CD14-positive monocyte (primary cell): Measurements from ENCODE around the gene SBK2. TPM values are rescaled to one million over a fixed set of nuclear protein-coding genes. Genes with fewer than 3 reads are reported as not detected.

Experiments
- DNase-seq, 3 donors: peaks; one replicate each; pipeline ENCODE4 v3.0.0-alpha.2; 2011 to 2022
- H2AFZ ChIP-seq: 2 replicates; pipeline ENCODE4 v1.6.0; 2012; ENCODE audit warnings: mild to moderate bottlenecking, low read depth, low read length, inconsistent platforms; ENCODE audit not compliant: insufficient read depth, poor library complexity, severe bottlenecking
- H3K27ac ChIP-seq, 2 donors: 1 replicate in 1 of 2; 2 replicates in 1 of 2; pipeline ENCODE4 v1.5.1; 2012 to 2013; ENCODE audit warnings: low read length in 2 of 2, control low read depth in 1 of 2, inconsistent platforms in 1 of 2, low read depth in 1 of 2, mild to moderate bottlenecking in 1 of 2
- H3K27me3 ChIP-seq, 2 donors: one replicate each; pipeline versions ENCODE4 v1.6.0 to v1.6.1; 2011 to 2013; ENCODE audit warnings: low read length in 2 of 2; ENCODE audit not compliant: control insufficient read depth in 2 of 2, insufficient read depth in 2 of 2
- H3K36me3 ChIP-seq, 2 donors: replicated peaks in 1 of 2; 1 replicate in 1 of 2; 2 replicates in 1 of 2; pipeline versions ENCODE4 v1.5.1 to v1.6.1; 2012 to 2013; ENCODE audit warnings: low read length in 2 of 2, control low read depth in 1 of 2, inconsistent platforms in 1 of 2, mild to moderate bottlenecking in 1 of 2; ENCODE audit not compliant: insufficient read depth in 2 of 2, control insufficient read depth in 1 of 2
- H3K4me1 ChIP-seq, 2 donors: 1 replicate in 1 of 2; 2 replicates in 1 of 2; pipeline versions ENCODE4 v1.5.1 to v1.6.1; 2012 to 2013; ENCODE audit warnings: low read length in 2 of 2, control low read depth in 1 of 2, inconsistent platforms in 1 of 2, mild to moderate bottlenecking in 1 of 2, moderate library complexity in 1 of 2; ENCODE audit not compliant: insufficient read depth in 2 of 2, control insufficient read depth in 1 of 2
- H3K4me2 ChIP-seq: replicated peaks from 2 replicates; pipeline ENCODE3; 2012; ENCODE audit warnings: low read length, moderate library complexity, mild to moderate bottlenecking; ENCODE audit not compliant: poor library complexity, severe bottlenecking; ENCODE audit errors: extremely low read depth
- H3K4me3 ChIP-seq, 3 experiments: fragments of 200-600 bp in 1 of 3; sonication (generic) in 1 of 3; replicated peaks in 1 of 3; 1 replicate in 2 of 3; 2 replicates in 1 of 3; pipeline ENCODE4 v1.5.1; 2011 to 2013; ENCODE audit warnings: low read length in 3 of 3, mild to moderate bottlenecking in 3 of 3, control low read depth in 2 of 3, low read depth in 2 of 3, inconsistent platforms in 1 of 3, moderate library complexity in 1 of 3
- H3K79me2 ChIP-seq: 2 replicates; pipeline ENCODE4 v1.6.0; 2012; ENCODE audit warnings: mild to moderate bottlenecking, control low read depth, inconsistent platforms, low read length, moderate library complexity; ENCODE audit not compliant: insufficient read depth
- H3K9ac ChIP-seq: 2 replicates; pipeline ENCODE4 v1.6.0; 2017; ENCODE audit warnings: low read length, mild to moderate bottlenecking; ENCODE audit not compliant: insufficient read depth, poor library complexity, severe bottlenecking
- H3K9me3 ChIP-seq, 2 donors: replicated peaks in 1 of 2; 1 replicate in 1 of 2; 2 replicates in 1 of 2; pipeline versions ENCODE4 v1.5.1 to v1.6.1; 2012 to 2013; ENCODE audit warnings: low read length in 2 of 2, control low read depth in 1 of 2; ENCODE audit not compliant: control insufficient read depth in 1 of 2, insufficient read depth in 1 of 2
- H4K20me1 ChIP-seq: 2 replicates; pipeline ENCODE4 v1.6.0; 2012; ENCODE audit warnings: mild to moderate bottlenecking, low read length, control low read depth, moderate library complexity; ENCODE audit not compliant: insufficient read depth
- H3K27ac Mint-ChIP-seq, 7 donors: one replicate each; pipeline ENCODE4 v1.8.0; 2020; ENCODE audit warnings: mild to moderate bottlenecking in 7 of 7, mixed read lengths in 7 of 7, moderate library complexity in 6 of 7, inconsistent platforms in 2 of 7
- H3K27me3 Mint-ChIP-seq, 3 donors: one replicate each; pipeline ENCODE4 v1.8.0; 2021 to 2022; ENCODE audit warnings: low read depth in 3 of 3, mild to moderate bottlenecking in 3 of 3, mixed read lengths in 3 of 3, moderate library complexity in 3 of 3, inconsistent platforms in 1 of 3
- H3K36me3 Mint-ChIP-seq, 2 donors: one replicate each; pipeline ENCODE4 v1.8.0; 2020; ENCODE audit warnings: mixed read lengths in 2 of 2, inconsistent platforms in 1 of 2, mild to moderate bottlenecking in 1 of 2
- H3K4me1 Mint-ChIP-seq: one replicate; pipeline ENCODE4 v1.8.0; 2020; ENCODE audit warnings: mild to moderate bottlenecking, mixed read lengths
- H3K4me3 Mint-ChIP-seq, 2 donors: one replicate each; pipeline ENCODE4 v1.8.0; 2020; ENCODE audit warnings: mild to moderate bottlenecking in 2 of 2, mixed read lengths in 2 of 2, moderate library complexity in 1 of 2
- H3K9me3 Mint-ChIP-seq, 7 donors: one replicate each; pipeline ENCODE4 v1.8.0; 2020 to 2022; ENCODE audit warnings: mixed read lengths in 7 of 7, mild to moderate bottlenecking in 6 of 7, moderate library complexity in 6 of 7, inconsistent platforms in 2 of 7
- CTCF ChIP-seq: fragments of 200-600 bp; IDR thresholded peaks from one replicate; pipeline ENCODE4 v1.8.0; 2022; ENCODE audit warnings: antibody characterized with exemption, mild to moderate bottlenecking
- WGBS: methylation state at CpG from one replicate; pipeline ENCODE4 v1.1.5; 2013; ENCODE audit warnings: missing lambda C conversion rate; ENCODE audit not compliant: insufficient coverage; 5-methylcytosine and 5-hydroxymethylcytosine counted together
- intact Hi-C, 2 donors: fragments of 100-400 bp; cut with micrococcal nuclease; formaldehyde crosslinking; loops; one replicate each; pipeline versions ENCODE4 v1.15.0 to v1.15.1; 2023
- polyA plus RNA-seq, 3 donors: library from polyadenylated mRNA; depleted of rRNA in 1 of 3; unstranded in 2 of 3; stranded (reverse) in 1 of 3; fragments of 300-500 nt in 2 of 3; fragments of >200 nt in 1 of 3; fragmentation: Illumina TruSeq in 2 of 3; gene quantifications; 1 replicate in 2 of 3; 2 replicates in 1 of 3; pipeline ENCODE4 v1.2.3, GENCODE V29; 2012 to 2021

The SBK2 gene
- polyA plus RNA-seq, 3 donors: not detected

GRCh38 chr19:55553217-55554182, 16.6 kb upstream of the SBK2 start:
- no peaks in the 10 kb centered on the region for H3K9me3 ChIP-seq
- no peaks in the 10 kb centered on the region for H3K27me3 ChIP-seq
- DNase-seq: no peak
- H3K4me2 ChIP-seq: no peak overlapping the region
- WGBS: 81% methylated on average over 9 of the region's 13 CpGs
- Mint-ChIP-seq H3K36me3 (no peaks in the 10 kb centered on the region), H3K27me3 (peaks cover 2 to 9% (median 7%) of the 10 kb centered on the region in 3 donors), H3K27ac (no peak overlapping the region), H3K4me3 (peak overlapping the region in 1 of 2 donors; percentile 7), H3K9me3 (no peaks in the 10 kb centered on the region), H3K4me1 (peaks cover 2% of the 10 kb centered on the region)
- no peak overlapping the region for H2AFZ ChIP-seq
- TF ChIP-seq CTCF: no peak
- H3K4me3 ChIP-seq: no peak overlapping the region
- H4K20me1 ChIP-seq: no peaks in the 10 kb centered on the region
- H3K27ac ChIP-seq: no peak overlapping the region
- no peaks in the 10 kb centered on the region for H3K4me1 ChIP-seq
- no peaks in the 10 kb centered on the region for H3K36me3 ChIP-seq
- no peaks in the 10 kb centered on the region for H3K79me2 ChIP-seq
- H3K9ac ChIP-seq: no peak overlapping the region
- intact Hi-C loops: no loop called here

- Histone ChIP-seq H3K27ac (no peak overlapping the region), H3K4me3 (no peak overlapping the region), H3K36me3 (no peaks in the 10 kb centered on the region), H3K9ac (no peak overlapping the region), H2AFZ (no peak overlapping the region), H3K9me3 (no peaks in the 10 kb centered on the region), H3K79me2 (no peaks in the 10 kb centered on the region), H3K4me1 (no peaks in the 10 kb centered on the region), H3K27me3 (no peaks in the 10 kb centered on the region), H3K4me2 (no peak overlapping the region), H4K20me1 (no peaks in the 10 kb centered on the region)
- no peak overlapping the region for H3K4me3 Mint-ChIP-seq
- TF ChIP-seq CTCF: no peak
- peak overlapping the region in 1 of 7 donors; percentile 61 for H3K27ac Mint-ChIP-seq
- WGBS: 91% methylated on average over 8 of the region's 13 CpGs
- intact Hi-C loops: no loop called here
- H3K36me3 Mint-ChIP-seq: no peaks in the 10 kb centered on the region
- H3K4me1 Mint-ChIP-seq: peaks cover 1% of the 10 kb centered on the region
- no peaks in the 10 kb centered on the region for H3K9me3 Mint-ChIP-seq
- no peak for DNase-seq
- peaks cover 7 to 13% (median 12%) of the 10 kb centered on the region in 3 donors for H3K27me3 Mint-ChIP-seq
Observed at GRCh38 chr19:55552620-55553019, 15.7 kb upstream of the SBK2 start.
